Measurements from ENCODE around the gene RNLS.

Gene RNLS

DNA sequence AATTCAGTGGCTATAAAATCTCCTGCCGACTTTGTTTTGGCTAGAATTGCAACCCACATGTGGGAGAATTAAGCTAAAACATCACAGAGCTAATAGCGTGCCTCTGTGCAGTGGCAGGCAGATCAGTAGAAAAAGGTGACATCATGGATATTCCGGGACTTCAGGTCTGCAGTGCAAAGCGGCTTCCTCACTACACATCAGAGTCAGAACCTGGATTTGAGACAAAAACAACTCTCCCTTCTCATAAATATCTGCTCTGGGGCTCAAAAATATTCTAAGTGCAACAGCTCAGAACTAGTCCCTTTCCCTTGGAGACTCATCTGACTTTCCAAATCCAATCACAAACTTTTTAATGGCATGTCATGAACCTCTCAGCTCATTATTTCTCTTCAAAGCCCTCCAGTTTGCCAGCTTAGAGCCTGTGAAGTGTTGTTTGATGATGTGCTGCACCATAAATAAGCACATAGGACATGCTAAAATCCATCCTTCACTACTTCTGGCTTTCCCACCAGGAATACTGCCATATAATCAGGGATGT lies 337.1 kb downstream of the RNLS start:
- DNase-seq = no peak

DNA sequence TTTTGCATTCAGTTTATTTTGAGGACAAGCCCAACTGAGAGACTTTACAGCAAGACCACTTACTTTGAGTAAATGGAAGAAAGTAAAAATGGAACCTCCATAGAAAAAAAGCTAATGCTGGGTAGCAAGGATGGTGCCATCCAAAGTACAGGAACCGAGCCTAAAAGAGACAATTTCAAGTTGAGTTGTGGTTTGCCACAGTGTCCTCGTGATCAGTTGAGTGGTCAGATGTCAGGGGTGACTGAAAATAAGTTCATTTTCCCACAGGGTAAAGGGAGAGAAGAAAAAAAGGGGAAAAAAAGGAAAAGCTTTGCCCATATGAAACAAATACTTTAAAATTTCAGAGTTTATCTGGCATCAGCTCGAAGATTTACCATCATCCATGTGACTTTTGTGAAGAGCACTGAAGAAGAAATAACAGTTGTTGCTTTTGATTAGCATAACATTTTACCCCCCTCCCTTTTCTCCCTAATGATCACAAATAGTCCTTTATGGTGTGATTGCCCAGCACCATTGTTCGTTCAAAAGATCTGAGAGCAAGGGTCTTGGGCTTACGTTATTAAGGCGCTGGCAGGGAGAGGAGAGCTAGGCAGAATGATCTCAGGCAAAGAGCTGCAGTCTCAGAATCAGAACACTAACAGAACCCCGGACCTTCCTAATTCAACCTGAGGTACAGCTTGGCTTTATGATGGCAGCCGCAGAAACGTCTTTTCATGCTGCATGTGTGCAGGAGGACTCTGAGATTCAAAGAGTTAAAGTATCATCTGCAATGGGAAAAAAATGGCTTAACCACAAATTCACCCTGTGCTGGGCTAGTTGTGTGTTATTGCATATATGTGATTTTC lies 338.1 kb downstream of the RNLS start:
- no peak for DNase-seq

DNA sequence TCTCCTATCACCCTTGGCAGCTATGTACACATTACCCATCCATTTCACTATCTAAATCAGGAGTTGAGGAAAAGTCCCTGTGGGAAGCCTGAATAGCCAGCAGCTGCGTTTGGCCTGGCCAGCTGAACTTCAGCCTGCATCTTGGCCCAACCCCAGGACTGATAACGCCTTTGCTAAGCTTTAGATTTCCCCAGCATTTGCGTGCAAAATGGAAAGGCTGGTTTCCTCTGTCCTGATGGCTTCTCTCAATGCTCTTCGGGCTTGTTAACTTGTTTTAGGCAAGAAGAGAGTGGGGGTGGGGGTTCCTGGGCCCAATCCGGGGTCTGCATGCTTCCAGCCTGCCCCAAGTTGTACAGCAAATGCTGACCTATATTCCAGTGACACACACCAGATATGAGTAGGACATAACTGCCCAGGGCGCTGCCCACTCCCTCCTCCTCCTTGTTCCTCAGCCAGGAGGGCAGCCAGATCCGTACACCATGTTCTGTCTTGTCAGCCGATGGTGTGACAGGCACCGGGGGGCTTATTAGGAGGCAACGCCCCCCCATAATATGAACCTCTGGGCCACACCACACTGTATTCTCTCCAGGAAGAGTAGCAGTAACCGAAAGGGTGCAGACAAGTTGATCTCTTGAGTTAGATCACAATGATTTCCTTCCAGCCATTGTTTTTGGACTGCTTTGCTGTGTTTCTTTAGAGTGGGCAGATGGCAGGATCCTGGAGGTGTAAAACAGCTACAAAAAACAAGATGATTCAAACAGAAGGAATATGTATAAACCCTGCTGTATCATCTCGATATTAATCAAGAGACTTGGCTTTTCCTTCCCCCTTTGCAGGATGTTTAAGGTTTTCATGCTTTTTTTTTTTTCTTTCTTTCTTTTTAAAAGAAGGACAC lies 339.0 kb downstream of the RNLS start:
- DNase-seq = no peak

DNA sequence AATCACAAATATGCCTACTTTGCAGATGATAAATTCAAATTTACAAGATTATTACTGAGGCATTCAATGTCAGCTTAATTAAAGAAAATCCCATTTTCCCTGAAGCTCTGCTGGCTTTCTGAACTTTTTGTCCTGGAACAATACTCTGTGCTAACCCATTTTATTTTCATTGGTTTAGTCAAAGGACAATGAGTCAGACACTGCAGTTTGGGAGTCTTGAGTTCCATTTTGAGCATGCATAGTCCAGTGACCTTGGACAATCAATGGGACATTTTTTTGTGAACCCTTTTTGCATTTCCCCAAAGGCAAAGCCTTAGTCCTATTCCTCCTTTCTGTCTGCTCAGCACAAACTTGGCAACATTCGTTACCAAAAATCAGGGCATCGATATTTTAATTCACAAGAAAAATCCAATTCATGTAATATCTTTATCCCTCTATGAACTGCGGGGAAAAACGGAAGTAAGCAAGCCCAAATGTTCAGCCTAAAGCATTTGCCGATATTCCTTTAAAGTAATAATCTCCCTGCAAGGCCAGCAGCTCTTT lies 339.8 kb downstream of the RNLS start:
- no peak for DNase-seq

DNA sequence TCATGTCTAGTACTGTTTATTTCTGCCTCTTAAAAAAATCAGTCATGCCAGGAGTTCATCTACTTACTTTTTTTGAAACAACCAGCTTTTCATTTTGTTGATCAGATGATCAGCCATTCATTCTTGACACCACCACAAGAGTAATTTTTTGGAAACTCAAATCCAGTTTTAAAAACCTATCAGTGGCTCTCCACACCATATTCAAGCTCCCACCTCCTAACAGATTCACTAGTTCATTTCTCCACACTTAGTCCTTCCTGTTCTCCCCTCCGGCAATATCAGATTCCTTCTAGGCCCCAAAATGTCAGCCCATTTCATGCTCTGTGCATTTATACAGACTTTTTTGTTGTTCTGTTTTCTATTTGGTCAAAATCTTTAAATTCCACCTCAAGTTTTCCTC lies 341.6 kb downstream of the RNLS start:
- DNase-seq = no peak

DNA sequence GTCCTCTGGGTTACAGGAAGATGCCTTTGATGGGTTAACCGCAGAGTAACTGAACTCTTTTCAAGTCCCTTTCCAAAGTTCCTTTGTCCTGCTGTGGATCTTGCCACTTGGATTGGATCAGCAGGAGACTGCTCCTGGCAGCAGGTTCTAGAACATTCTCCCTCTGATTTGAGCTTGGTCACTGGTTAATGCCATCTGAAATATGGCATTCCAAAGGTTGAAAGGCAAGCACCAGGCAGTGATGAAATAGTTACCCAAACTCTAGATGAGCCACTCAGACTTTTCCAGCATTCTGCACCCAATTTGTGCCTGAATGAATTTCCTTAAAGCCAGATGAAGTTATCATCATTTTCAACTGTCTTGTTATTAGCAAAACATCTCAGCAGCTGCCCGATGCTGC lies 343.9 kb downstream of the RNLS start:
- no peak for DNase-seq

DNA sequence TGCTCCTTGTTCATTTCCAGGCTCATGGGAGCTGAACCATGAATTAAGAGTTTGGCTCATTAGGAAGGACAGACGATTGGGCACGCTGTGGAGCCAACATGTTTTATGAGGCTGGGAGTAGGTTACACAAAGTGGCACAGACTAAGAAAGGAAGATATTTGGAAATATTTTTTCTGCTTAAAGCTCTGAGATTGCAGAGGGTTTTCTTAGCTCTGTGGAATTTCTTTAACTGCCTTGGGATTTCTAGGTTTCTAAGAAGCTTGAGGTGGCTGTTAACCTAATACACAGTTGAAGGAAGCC lies 344.6 kb downstream of the RNLS start:
- DNase-seq = no peak

DNA sequence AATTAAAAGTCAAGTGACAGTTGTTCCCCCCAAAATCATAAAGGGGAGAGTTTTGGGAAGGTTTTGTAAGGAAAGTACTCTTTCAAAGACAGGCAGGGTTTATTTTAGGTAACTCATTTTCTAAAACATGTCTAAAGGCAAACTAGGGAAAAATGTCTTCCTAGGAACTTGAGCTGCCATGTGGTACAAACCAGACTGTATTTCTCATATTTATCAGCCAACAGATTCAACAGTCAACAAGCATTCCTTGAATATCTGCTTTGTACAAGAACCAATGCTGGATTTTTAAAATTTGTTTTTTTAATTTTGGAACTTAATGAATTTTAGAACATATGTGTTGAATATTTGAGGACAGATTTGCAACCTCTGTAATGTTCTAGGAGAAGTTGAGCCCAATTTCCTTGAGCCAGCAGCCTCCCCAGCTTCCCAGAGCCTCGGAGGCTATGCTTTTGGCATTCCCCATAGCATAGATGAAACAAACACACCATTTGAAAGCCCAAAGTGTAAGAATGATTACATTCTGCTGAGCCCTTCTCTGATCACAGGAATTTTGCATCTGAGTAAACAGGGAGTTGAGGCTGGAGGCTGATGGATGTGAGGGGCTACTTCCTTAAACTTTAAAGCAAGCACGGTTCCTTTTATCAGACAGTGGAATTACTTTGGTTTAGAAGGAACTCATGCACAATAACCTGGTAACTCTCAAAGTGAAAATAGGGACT lies 345.1 kb downstream of the RNLS start:
- no peak for DNase-seq

DNA sequence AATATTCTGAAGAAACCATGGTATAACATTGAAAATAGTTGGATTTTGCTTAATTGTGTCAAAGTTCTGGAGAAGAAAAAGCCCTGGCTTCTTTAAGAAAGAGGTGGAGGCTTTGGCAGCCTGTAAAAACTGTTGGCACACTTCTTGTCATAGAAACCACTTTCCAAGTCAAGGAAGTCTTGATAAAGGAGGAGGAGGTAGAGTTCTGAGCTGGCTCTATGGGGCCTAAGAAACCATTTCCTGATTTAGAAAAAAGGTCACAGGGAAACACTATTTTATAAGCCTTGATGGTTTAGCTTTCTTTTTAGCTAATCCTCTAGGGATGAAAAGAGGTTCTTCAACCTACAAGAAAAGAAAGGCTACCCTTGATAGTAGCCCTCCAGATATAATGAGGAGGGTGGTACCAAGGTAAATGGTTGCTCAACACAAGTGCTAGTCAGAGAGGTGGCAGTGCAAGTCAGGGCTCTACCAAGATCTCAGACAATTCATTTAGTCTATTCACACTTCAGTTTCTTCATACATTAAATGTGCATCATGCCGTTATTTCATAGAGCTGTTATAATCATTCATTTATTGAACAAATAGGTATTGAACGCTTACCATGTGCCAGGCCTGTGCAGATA lies 346.9 kb downstream of the RNLS start:
- no peak for DNase-seq

DNA sequence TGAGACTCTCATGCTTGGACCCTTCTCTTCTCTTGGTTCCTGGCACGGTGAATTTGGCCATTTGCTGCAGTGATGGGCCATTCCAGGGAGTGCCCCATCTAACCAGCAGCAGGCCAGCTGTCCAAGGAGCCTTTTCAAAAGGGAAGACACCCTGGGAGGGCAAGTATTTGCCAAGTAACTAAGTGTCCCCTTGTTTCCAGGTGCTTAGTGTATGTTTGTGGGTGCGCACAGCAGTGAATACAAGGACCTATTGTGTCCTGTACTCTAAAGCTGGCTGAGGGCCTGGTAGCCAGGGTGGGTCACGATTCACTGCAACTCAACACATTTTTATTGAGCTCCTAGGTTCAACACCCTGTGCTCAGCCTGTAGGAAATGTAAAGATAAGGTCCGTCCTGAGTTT lies 348.8 kb downstream of the RNLS start:
- DNase-seq = no peak

DNA sequence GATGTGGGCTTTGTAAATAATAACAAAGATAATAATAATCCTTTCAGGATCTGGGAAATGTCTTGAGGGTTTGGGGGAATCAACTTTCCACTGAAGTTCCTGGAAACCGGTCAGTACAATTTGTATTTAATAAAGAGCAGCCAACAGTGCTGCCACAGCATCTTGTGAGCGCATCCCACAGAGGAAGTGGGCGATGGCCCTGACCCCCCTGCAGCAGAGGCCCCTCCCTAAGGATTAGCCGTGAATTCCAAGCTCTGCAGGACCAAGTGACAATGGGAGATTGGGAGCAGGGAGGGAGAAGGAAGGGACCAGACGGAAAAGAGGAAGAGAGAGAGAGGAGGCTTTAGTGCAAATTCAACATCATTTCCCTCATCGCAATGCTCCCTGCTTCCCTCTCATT lies 349.2 kb downstream of the RNLS start:
- DNase-seq = no peak

DNA sequence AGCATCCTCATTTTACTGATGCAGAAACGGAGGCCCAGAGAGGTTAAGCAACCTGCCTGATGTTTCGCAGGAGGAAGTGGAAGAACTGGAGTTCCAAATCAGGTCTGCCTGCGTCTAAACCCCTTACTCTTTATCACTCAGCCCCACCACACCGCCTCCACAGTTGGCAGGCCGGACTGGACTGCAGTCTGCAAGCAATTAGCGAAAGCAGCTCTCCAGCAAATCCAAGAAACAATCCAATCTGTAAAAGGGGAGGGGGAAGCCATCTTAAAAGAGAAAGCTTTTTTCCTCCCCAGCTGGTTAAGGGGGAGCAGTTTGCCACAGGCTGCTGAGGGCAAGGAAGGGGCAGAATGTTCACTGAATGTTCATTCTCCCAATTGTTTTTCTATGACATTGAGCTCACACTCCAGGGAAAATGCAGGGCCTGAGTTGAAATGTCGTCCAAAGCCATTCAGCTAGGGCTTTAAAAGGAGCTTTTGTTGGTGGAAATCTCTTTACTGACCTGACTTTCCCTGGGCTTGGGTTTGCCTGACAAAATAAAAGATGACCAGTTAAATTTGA lies 350.1 kb downstream of the RNLS start:
- no peak for DNase-seq

DNA sequence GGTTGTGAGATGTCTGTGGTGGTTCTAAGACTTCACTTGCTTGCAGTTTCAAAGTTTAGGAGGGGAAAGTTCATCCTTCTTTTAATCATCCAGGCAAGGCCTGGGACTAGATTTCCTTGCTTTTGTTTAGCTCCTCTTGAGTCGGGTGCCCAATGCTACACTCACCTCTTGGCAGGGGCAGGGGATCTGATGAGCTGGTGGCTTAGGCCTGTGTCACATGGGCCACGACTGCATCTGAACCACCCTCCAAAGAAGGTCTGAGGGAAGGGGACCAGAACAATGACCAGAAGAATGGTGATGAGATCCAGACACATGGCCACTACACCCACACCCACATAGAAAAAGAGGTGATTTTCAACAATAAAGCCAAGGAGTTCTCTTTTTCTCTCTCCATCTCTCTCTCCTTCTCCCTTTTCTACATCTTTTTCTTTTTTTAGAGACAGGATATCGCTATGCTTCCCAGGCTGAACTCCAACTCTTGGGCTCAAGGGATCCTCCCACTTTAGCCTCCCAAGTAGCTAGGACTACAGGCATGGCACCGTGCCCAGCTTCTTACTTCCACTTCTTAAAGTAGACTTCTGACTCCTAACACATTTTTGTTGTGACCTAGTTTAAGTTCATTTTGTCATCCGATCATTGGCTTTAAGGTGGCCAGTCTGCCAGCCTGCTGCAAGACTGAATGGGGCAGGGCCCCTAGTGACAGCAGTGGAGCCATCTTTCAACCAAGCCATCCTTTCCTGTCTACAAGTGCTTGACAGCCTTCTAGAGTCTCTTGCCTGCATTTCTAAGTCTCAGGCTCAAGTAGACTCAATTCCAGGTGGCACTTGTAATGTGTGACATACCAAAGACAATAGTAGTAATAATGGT lies 350.9 kb downstream of the RNLS start:
- no peak for DNase-seq

DNA sequence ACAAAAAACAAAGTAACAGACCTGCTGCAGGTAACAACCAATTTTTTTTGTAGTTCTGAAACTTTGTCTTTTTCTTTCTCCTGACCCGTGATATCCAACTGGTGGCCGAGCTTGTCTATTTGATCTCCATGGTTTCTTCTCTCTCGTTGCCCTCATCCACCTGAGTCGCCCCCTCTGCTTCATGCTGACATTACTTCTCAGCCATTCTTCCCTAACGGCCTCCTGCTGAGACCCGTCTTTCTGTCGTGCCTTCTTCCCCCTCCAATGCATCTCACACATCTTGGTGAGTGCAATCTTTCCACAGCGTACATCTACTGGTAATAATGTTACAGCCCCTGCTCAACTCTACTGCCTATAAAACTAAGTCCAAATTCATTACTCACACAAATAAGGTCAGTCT lies 352.9 kb downstream of the RNLS start:
- DNase-seq = no peak

DNA sequence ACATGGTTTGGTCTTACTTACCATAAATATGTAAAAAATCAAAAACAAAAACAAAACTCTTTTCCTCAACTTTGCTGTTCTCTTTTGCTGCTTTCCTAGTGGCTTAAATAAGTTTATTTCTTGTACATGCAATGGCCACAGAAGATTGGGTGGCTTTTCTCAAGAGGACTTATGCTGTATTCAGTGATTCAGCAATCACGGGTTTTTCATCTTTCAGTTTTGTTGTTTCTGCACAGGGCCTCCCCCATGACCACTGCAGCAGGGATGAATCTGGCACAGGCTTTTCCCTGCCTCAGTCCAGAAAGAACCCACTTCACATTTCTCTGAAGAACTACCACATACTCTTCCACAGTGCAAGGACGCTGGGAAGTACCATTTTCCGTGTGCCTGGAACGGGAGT lies 355.0 kb downstream of the RNLS start:
- DNase-seq = no peak

DNA sequence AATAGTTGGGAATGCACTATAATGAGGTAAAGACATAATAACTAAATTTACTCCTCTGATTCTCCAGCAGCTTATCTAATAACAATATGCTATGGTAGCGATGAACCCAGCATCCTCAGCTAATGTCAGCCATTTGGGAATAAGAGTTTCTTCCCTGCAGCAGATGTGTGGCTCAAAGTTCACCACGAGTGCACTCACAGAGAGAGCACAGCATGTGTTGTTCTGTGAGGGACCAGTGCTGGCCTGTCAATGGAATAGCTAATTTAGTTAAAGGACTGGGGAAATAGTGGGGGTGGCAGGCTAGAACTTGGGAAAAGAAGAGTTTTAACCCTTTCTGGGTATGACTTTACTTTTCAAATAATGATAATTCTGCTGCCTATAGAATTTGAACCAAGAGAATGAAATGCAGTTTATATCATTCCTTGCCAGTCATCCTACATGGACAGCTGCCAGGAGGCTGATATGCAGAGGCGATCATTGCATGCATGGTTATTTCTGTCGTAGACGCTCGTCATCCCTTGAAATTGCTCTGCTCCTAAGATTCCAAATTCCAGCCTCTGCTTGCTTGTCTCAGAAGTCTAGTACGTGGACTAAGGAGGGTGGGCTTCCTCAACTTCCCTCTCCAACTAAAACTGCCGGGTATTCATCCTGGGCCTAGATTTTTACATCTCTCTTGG lies 355.6 kb downstream of the RNLS start:
- DNase-seq = peak; percentile 51

DNA sequence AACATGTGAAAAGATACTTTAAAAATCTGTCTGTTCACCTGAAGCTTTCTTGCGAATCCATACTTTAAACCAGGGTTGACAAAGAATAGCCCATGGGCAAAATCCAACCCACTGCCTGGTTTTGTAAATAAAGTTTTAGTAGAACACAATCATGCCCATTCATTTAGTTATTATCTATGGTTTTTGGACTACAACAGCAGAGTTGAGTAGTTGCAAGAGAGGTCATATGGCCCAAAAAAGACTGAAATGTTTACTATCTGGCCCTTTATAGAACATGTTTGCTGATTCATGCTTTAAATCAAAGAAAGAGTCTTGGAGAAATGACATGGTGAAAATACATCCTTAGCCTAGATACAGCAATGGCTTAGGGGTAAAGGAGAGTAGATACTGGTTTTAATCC lies 356.2 kb downstream of the RNLS start:
- DNase-seq = no peak

DNA sequence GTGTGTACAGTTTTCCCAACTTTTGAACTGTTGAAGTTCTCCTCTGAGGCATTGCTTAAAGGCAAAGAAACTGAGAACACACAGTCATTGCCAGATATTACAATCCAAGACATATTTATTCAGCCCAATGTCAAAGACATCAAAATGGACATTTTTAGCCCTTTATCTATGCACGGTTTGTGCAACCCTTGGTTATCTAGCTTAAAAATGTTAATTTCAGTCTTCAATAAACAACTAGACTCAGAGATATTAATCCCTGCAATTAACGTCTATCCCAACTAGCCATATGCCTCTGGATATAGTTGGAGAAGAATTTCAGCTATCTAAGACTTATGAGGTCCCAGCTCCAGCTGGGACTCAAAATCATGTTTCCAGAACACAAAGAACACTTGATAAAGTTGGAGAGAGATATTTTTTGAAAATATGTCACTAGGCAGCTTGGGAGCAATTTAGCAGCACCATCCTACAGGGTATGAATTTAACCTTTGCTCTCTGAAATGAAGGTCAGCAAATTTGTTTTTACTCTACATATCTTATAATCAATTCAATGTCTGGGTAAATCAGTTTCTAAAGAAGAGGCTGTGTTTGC lies 357.0 kb downstream of the RNLS start:
- no peak for DNase-seq
